Hepatocyte (in vitro differentiated cells): ENCODE data around the gene GAREM2. TPM values are rescaled to one million over a fixed set of nuclear protein-coding genes. Genes with fewer than 3 reads are reported as not detected.

ENCODE experiments used
- DNase-seq: peaks from one replicate; pipeline ENCODE4 v3.0.0-alpha.2; 2016; ENCODE audit warnings: low spot score
- H2AFZ ChIP-seq: fragments of 200-600 bp; sonication (generic); 2 replicates; pipeline ENCODE4 v1.6.0; 2016; ENCODE audit warnings: antibody characterized with exemption, mild to moderate bottlenecking
- H3K27ac ChIP-seq: fragments of 200-600 bp; sonication (generic); 2 replicates; pipeline ENCODE4 v1.5.1; 2016; ENCODE audit warnings: mild to moderate bottlenecking
- H3K27me3 ChIP-seq: fragments of 200-600 bp; sonication (generic); 2 replicates; pipeline ENCODE4 v1.6.1; 2016
- H3K36me3 ChIP-seq: fragments of 200-600 bp; sonication (generic); replicated peaks from 2 replicates; pipeline ENCODE4 v1.5.1; 2016; ENCODE audit warnings: low read depth; ENCODE audit not compliant: insufficient read depth
- H3K4me1 ChIP-seq: fragments of 200-600 bp; sonication (generic); 2 replicates; pipeline ENCODE4 v1.5.1; 2016; ENCODE audit warnings: mild to moderate bottlenecking, moderate library complexity; ENCODE audit not compliant: insufficient read depth
- H3K4me2 ChIP-seq: fragments of 200-600 bp; sonication (generic); 2 replicates; pipeline ENCODE4 v1.6.0; 2016
- H3K4me3 ChIP-seq: fragments of 200-600 bp; sonication (generic); 2 replicates; pipeline ENCODE4 v1.5.1; 2016; ENCODE audit warnings: mild to moderate bottlenecking
- H3K79me2 ChIP-seq: fragments of 200-600 bp; sonication (generic); 2 replicates; pipeline ENCODE4 v1.6.0; 2017; ENCODE audit warnings: mild to moderate bottlenecking
- H3K9me2 ChIP-seq: fragments of 200-600 bp; sonication (generic); replicated peaks from 2 replicates; pipeline ENCODE4 v1.6.0; 2017; ENCODE audit warnings: mild to moderate bottlenecking; ENCODE audit not compliant: insufficient read depth
- H3K9me3 ChIP-seq: fragments of 200-600 bp; sonication (generic); 2 replicates; pipeline ENCODE4 v1.5.1; 2016; ENCODE audit warnings: low read depth, mild to moderate bottlenecking
- H4K20me1 ChIP-seq: fragments of 200-600 bp; sonication (generic); 2 replicates; pipeline ENCODE4 v1.6.0; 2016; ENCODE audit warnings: mild to moderate bottlenecking; ENCODE audit not compliant: insufficient read depth, poor library complexity, severe bottlenecking
- CTCF ChIP-seq: fragments of 200-600 bp; sonication (generic); IDR thresholded peaks from 2 replicates; pipeline ENCODE4 v1.5.1; 2016; ENCODE audit warnings: antibody characterized with exemption, mild to moderate bottlenecking; ENCODE audit not compliant: poor library complexity
- EZH2 ChIP-seq: fragments of 200-600 bp; sonication (generic); IDR thresholded peaks from 2 replicates; pipeline ENCODE4 v1.6.1; 2016; ENCODE audit warnings: antibody characterized with exemption, mild to moderate bottlenecking, borderline replicate concordance
- EZH2phosphoT487 ChIP-seq: fragments of 200-600 bp; sonication (generic); IDR thresholded peaks from one replicate; pipeline ENCODE4 v1.6.1; 2018; ENCODE audit warnings: antibody characterized with exemption, mild to moderate bottlenecking, low read depth, moderate library complexity; ENCODE audit not compliant: unreplicated experiment, severe bottlenecking
- WGBS: methylation state at CpG from one replicate; pipeline ENCODE4 v1.1.6; 2016; ENCODE audit warnings: low lambda C conversion rate; ENCODE audit errors: missing lambda C conversion rate; 5-methylcytosine and 5-hydroxymethylcytosine counted together
- polyA plus RNA-seq: library from polyadenylated mRNA; unstranded; fragments of >200 nt; fragmentation: Nextera tagmentation; extraction: Ambion mirVana; gene quantifications from 2 replicates; pipeline ENCODE4 v1.2.1, GENCODE V29; 2016
- total RNA-seq: library from RNA; depleted of rRNA; stranded (reverse); fragments of >200 nt; gene quantifications from 2 replicates; pipeline ENCODE4 v1.2.3, GENCODE V29; 2014

Gene GAREM2
- total and polyA plus RNA-seq, 2 experiments from 2014 or later = 4.7 to 5.1 TPM

DNA sequence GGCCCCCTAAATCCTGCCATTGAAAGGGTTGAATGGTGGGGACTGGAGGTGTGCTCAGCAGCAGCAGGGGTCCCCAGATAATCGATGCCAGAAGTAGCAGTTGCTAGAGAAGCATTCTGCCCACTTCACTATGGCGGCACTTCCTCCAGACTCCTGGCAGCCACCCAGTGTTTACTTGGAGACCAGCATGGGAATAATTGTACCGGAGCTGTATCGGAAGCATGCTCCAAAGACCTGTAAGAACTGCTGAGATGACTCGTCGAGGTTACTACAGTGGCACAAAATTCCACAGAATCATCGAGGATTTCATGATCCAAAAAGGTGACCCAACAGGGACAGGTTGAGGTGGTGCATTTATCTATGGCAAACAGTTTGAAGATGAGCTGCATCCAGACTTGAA lies 11.0 kb upstream of the GAREM2 start:
- H3K27ac ChIP-seq = no peak overlapping the region
- TF ChIP-seq EZH2 (no peak), CTCF (no peak), EZH2phosphoT487 (no peak)
- H3K4me3 ChIP-seq = no peak overlapping the region
- no peaks in the 10 kb centered on the region for H3K4me1 ChIP-seq
- H3K9me3 ChIP-seq = no peaks in the 10 kb centered on the region
- DNase-seq = no peak
- H3K4me2 ChIP-seq = no peak overlapping the region
- WGBS = 92% methylated on average over 7 of the region's 7 CpGs
- H4K20me1 ChIP-seq = no peaks in the 10 kb centered on the region
- H3K27me3 ChIP-seq = no peaks in the 10 kb centered on the region
- no peak overlapping the region for H2AFZ ChIP-seq
- H3K79me2 ChIP-seq = no peaks in the 10 kb centered on the region
- H3K36me3 ChIP-seq = no peaks in the 10 kb centered on the region
- no peaks in the 10 kb centered on the region for H3K9me2 ChIP-seq

DNA sequence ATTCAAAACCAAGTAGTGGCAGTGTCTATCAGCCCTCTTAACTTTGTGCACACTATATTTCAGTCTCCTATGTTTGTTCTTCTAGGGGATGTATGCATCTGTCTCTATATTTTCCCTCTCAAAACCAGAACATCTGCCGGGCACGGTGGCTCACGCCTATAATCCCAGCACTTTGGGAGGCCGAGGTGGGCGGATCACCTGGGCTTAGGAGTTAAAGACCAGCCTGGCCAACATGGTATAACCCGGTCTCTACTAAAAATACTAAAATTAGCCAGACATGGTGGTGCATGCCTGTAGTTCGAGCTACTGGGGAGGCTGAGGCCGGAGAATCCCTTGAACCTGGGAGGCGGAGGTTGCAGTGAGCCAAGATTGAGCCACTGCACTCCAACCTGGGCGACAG lies 9.9 kb upstream of the GAREM2 start:
- no peaks in the 10 kb centered on the region for H3K79me2 ChIP-seq
- TF ChIP-seq EZH2phosphoT487 = no peak
- TF ChIP-seq EZH2 = no peak
- TF ChIP-seq CTCF = no peak
- no peak overlapping the region for H2AFZ ChIP-seq
- H3K4me2 ChIP-seq = no peak overlapping the region
- no peaks in the 10 kb centered on the region for H3K27me3 ChIP-seq
- no peak overlapping the region for H3K4me3 ChIP-seq
- no peaks in the 10 kb centered on the region for H3K4me1 ChIP-seq
- H3K9me3 ChIP-seq = no peaks in the 10 kb centered on the region
- no peak for DNase-seq
- WGBS = 91% methylated on average over 10 of the region's 10 CpGs
- H3K36me3 ChIP-seq = no peaks in the 10 kb centered on the region
- H3K9me2 ChIP-seq = no peaks in the 10 kb centered on the region
- no peak overlapping the region for H3K27ac ChIP-seq
- H4K20me1 ChIP-seq = no peaks in the 10 kb centered on the region

DNA sequence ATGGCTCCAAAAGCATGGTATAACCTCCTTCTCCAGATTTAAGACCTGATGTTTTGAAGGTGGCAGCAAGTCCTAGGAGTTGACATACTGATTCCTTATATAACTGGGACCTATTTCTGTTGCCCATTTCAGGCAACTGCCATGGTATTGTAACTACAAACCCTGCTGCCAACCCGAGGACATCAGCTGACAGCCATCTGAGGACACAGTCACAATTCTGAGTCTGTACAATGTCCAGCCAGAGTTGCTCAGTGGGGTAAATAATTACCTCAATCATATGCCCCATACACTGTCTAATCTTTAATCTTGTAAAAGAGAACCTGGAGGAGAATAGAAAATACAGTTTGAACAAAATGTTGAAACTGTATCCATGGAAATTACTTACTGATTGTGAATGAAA lies 8.7 kb upstream of the GAREM2 start:
- H3K27me3 ChIP-seq = no peaks in the 10 kb centered on the region
- no peaks in the 10 kb centered on the region for H3K4me1 ChIP-seq
- H3K4me3 ChIP-seq = no peak overlapping the region
- no peaks in the 10 kb centered on the region for H3K36me3 ChIP-seq
- no peaks in the 10 kb centered on the region for H3K79me2 ChIP-seq
- H3K9me3 ChIP-seq = no peaks in the 10 kb centered on the region
- TF ChIP-seq EZH2phosphoT487 (no peak), EZH2 (no peak), CTCF (no peak)
- WGBS = 48% methylated on average over 1 of the region's 1 CpG
- no peaks in the 10 kb centered on the region for H3K9me2 ChIP-seq
- no peak overlapping the region for H3K27ac ChIP-seq
- no peaks in the 10 kb centered on the region for H4K20me1 ChIP-seq
- no peak overlapping the region for H3K4me2 ChIP-seq
- no peak for DNase-seq
- no peak overlapping the region for H2AFZ ChIP-seq
